Lung (tissue), 12 donors: ENCODE measurements around the gene TACR1. TPM values are rescaled to one million over a fixed set of nuclear protein-coding genes. Genes with fewer than 3 reads are reported as not detected.

Experiments
- ATAC-seq: fragments of 200-7000 bp; cut with Tn5 transposase; one replicate; pipeline ENCODE4 v1.9.1; 2020; ENCODE audit warnings: moderate number of reproducible peaks; ENCODE audit not compliant: insufficient read depth, low FRiP score
- DNase-seq, 3 donors: peaks; one replicate each; pipeline ENCODE4 v3.0.0-alpha.2; 2013 to 2017
- H3K27ac ChIP-seq, 2 donors: one replicate each; pipeline ENCODE4 v1.5.1; 2013; ENCODE audit warnings: mild to moderate bottlenecking in 2 of 2, moderate library complexity in 2 of 2, control low read depth in 1 of 2, inconsistent platforms in 1 of 2, low read depth in 1 of 2, low read length in 1 of 2
- H3K27me3 ChIP-seq, 3 donors: one replicate each; pipeline ENCODE4 v1.5.1; 2013; ENCODE audit warnings: low read length in 2 of 3; ENCODE audit not compliant: control insufficient read depth in 3 of 3, insufficient read depth in 3 of 3
- H3K36me3 ChIP-seq, 4 donors: one replicate each; pipeline ENCODE4 v1.5.1; 2013; ENCODE audit warnings: low read length in 4 of 4, mild to moderate bottlenecking in 1 of 4, moderate library complexity in 1 of 4; ENCODE audit not compliant: control insufficient read depth in 4 of 4, insufficient read depth in 4 of 4
- H3K4me1 ChIP-seq, 5 donors: one replicate each; pipeline ENCODE4 v1.5.1; 2013; ENCODE audit warnings: low read length in 5 of 5, mild to moderate bottlenecking in 2 of 5, moderate library complexity in 1 of 5; ENCODE audit not compliant: control insufficient read depth in 5 of 5, insufficient read depth in 5 of 5
- H3K4me3 ChIP-seq: one replicate; pipeline ENCODE4 v1.5.1; 2013; ENCODE audit warnings: mild to moderate bottlenecking, control low read depth, moderate library complexity
- H3K9ac ChIP-seq, 2 donors: one replicate each; pipeline ENCODE4 v1.5.1; 2013; ENCODE audit warnings: low read length in 2 of 2, control low read depth in 1 of 2; ENCODE audit not compliant: insufficient read depth in 1 of 2
- H3K9me3 ChIP-seq, 4 donors: one replicate each; pipeline ENCODE4 v1.5.1; 2013; ENCODE audit warnings: low read length in 3 of 4, mild to moderate bottlenecking in 1 of 4, moderate library complexity in 1 of 4; ENCODE audit not compliant: control insufficient read depth in 4 of 4, insufficient read depth in 3 of 4
- WGBS, 2 donors: extraction: QIAGEN DNeasy Blood & Tissue Kit; methylation state at CpG; one replicate each; pipeline ENCODE4 v1.1.7; 2013; 5-methylcytosine and 5-hydroxymethylcytosine counted together
- polyA plus RNA-seq, 2 donors: library from polyadenylated mRNA; stranded (reverse); fragments of 200-250 nt; gene quantifications; one replicate each; pipeline ENCODE4 v1.2.1, GENCODE V29; 2013
- total RNA-seq, 2 donors: library from RNA; depleted of rRNA in 1 of 2; stranded (reverse); fragments of >200 nt in 1 of 2; gene quantifications; one replicate each; pipeline ENCODE4 v1.2.1, GENCODE V29; 2014 to 2021
- TF ChIP-seq, protein P1 (sequence below): IDR thresholded peaks from 2 replicates; pipeline ENCODE4 v1.5.1; 2012; ENCODE audit warnings: mild to moderate bottlenecking; ENCODE audit errors: control extremely low read depth, extremely low read depth
- donor health status: control.
- donor health status: control.
- donor health status: Bipolar disorder and iron deficiency.
- donor health status: healthy.
- donor health status: DM: yes; HTN: yes; CAD: no.

The TACR1 gene
- total and polyA plus RNA-seq, 4 donors: 0.33 to 1.6 (median 0.59) TPM

DNA sequence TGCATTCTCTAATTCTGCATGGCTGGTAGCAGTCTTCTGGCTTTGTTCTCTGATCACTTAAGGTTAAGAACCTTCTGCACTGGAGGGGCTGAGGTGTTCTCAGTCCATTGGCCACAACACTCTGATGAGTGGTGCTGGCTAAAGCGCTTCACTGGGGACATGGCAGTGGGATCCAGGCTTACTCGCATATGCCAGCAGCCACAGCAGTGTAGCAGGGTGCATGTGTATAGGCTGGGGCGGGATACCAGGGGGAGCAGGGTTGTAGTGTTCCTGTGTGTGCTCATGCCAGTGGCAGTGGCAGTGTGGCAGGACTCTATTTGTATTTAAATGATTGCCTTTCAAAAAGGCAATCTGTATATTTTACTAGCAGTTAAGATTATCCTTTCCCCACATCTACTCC lies 11.1 kb upstream of the TACR1 start:
- Histone ChIP-seq H3K9me3 (no peaks in the 10 kb centered on the region), H3K4me1 (no peaks in the 10 kb centered on the region), H3K36me3 (no peaks in the 10 kb centered on the region), H3K9ac (no peak overlapping the region), H3K27ac (no peak overlapping the region), H3K4me3 (no peak overlapping the region), H3K27me3 (no peaks in the 10 kb centered on the region)
- DNase-seq: no peak
- ATAC-seq: no peak
- TF ChIP-seq, protein P1, sequence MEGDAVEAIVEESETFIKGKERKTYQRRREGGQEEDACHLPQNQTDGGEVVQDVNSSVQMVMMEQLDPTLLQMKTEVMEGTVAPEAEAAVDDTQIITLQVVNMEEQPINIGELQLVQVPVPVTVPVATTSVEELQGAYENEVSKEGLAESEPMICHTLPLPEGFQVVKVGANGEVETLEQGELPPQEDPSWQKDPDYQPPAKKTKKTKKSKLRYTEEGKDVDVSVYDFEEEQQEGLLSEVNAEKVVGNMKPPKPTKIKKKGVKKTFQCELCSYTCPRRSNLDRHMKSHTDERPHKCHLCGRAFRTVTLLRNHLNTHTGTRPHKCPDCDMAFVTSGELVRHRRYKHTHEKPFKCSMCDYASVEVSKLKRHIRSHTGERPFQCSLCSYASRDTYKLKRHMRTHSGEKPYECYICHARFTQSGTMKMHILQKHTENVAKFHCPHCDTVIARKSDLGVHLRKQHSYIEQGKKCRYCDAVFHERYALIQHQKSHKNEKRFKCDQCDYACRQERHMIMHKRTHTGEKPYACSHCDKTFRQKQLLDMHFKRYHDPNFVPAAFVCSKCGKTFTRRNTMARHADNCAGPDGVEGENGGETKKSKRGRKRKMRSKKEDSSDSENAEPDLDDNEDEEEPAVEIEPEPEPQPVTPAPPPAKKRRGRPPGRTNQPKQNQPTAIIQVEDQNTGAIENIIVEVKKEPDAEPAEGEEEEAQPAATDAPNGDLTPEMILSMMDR: no peak
- WGBS, 2 donors: 92 to 99% methylated on average over 3 of the region's 3 CpGs

DNA sequence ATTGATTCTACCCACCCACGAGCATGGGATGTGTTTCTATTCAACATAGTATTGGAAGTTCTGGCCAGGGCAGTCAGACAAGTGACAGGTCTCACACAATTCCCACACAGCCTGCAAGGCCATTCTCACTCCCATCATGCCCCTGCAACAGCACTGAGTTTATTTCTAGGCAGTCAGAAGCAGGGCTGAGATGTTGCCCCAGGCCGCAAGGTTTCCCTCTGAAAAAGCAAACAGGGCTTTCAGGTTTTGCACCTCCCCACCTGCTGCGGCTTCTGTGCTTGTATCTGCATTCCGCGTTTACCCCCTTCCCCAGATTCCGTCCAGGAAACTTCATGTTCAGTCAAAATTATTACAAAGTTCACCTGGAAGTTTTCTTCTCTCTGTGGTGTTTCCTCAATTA lies 9.4 kb upstream of the TACR1 start:
- TF ChIP-seq, protein P1: no peak
- no peak overlapping the region for H3K9ac ChIP-seq
- no peaks in the 10 kb centered on the region for H3K4me1 ChIP-seq
- DNase-seq (no peak), ATAC-seq (no peak)
- no peaks in the 10 kb centered on the region for H3K36me3 ChIP-seq
- no peak overlapping the region for H3K4me3 ChIP-seq
- no peaks in the 10 kb centered on the region for H3K27me3 ChIP-seq
- H3K27ac ChIP-seq: no peak overlapping the region
- no peaks in the 10 kb centered on the region for H3K9me3 ChIP-seq
- WGBS, 2 donors: 79 to 86% methylated on average over 6 of the region's 6 CpGs

DNA sequence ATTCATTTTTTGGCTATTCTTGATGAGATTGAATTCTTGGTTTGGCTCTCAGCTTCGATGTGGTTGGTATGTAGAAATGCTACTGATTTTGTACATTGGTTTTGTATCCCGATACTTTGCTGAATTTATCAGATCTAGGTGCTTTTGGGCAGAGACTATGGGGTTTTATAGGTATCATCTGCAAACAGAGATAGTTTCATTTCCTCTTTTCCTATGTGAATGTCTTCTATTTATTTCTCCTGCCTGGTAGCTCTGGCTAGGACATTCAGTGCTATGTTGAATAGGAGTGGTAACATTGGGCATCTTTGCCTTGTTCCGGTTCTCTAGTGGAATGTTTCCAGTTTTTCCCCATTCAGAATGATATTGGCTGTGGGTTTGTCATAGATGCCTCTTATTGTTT lies 5.5 kb upstream of the TACR1 start:
- 85 to 91% methylated on average over 3 of the region's 3 CpGs for WGBS, 2 donors
- H3K27ac ChIP-seq: no peak overlapping the region
- ATAC-seq (no peak), DNase-seq (no peak)
- no peaks in the 10 kb centered on the region for H3K9me3 ChIP-seq
- no peak overlapping the region for H3K4me3 ChIP-seq
- H3K27me3 ChIP-seq: peaks cover 2 to 13% (median 2%) of the 10 kb centered on the region in 3 donors
- TF ChIP-seq, protein P1: no peak
- no peak overlapping the region for H3K9ac ChIP-seq
- H3K4me1 ChIP-seq: peaks cover 0 to 11% (median 3%) of the 10 kb centered on the region in 5 donors
- no peaks in the 10 kb centered on the region for H3K36me3 ChIP-seq

DNA sequence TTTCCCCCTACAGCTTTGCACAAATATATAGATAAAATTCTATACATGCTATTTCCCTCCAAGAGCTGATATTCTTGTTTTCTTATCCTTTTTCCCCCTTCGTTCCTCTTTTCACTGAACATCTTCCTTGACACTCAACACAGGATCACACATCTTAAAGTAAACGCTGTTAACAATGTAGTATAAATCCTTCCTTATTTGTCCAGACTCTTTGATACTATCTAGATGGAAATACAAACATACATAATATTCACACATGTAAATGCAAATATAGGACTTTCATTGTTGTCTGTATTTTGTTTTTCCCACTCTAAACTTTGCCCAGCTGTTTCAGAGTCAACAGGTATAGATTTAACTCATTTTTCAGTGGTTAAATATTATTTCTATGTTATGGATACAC lies 3.0 kb upstream of the TACR1 start:
- ATAC-seq (no peak), DNase-seq (no peak)
- H3K36me3 ChIP-seq: no peaks in the 10 kb centered on the region
- H3K27me3 ChIP-seq: peaks cover 2 to 37% (median 8%) of the 10 kb centered on the region in 3 donors
- H3K4me3 ChIP-seq: no peak overlapping the region
- H3K4me1 ChIP-seq: peaks cover 0 to 20% (median 6%) of the 10 kb centered on the region in 5 donors
- H3K9me3 ChIP-seq: peaks cover 0 to 2% (median 0%) of the 10 kb centered on the region in 4 donors
- TF ChIP-seq, protein P1: no peak
- WGBS, 2 donors: 53 to 62% methylated on average over 2 of the region's 2 CpGs
- H3K9ac ChIP-seq: no peak overlapping the region
- no peak overlapping the region for H3K27ac ChIP-seq
